IPS-NIHi7 (cell line): Measurements from ENCODE around the gene SPSB4.

Experiments used
- DNase-seq: peaks from one replicate; pipeline ENCODE4 v3.0.0; 2012; ENCODE audit warnings: mixed read lengths; ENCODE audit errors: extremely low spot score

Gene SPSB4

GRCh38 chr3:141073580-141073979, 22.4 kb downstream of the SPSB4 start:
- no peak for DNase-seq

GRCh38 chr3:141074529-141074928, 23.4 kb downstream of the SPSB4 start:
- DNase-seq: peak; percentile 57

- no peak for DNase-seq
Measured at GRCh38 chr3:141076036-141076773, 25.1 kb downstream of the SPSB4 start.

GRCh38 chr3:141076797-141077571, 25.8 kb downstream of the SPSB4 start:
- peak; percentile 51 for DNase-seq

GRCh38 chr3:141077631-141078030, 26.5 kb downstream of the SPSB4 start:
- DNase-seq: no peak

GRCh38 chr3:141078200-141078599, 27.1 kb downstream of the SPSB4 start:
- DNase-seq: no peak

GRCh38 chr3:141080431-141080830, 29.3 kb downstream of the SPSB4 start:
- DNase-seq: no peak

- peak; percentile 88 for DNase-seq
Measured at GRCh38 chr3:141081141-141081795, 30.1 kb downstream of the SPSB4 start.

- no peak for DNase-seq
Measured at GRCh38 chr3:141082064-141082463, 30.9 kb downstream of the SPSB4 start.

- no peak for DNase-seq
Measured at GRCh38 chr3:141083226-141083625, 32.1 kb downstream of the SPSB4 start.

GRCh38 chr3:141083836-141084649, 32.9 kb downstream of the SPSB4 start:
- no peak for DNase-seq

GRCh38 chr3:141085343-141086070, 34.4 kb downstream of the SPSB4 start:
- no peak for DNase-seq

GRCh38 chr3:141086188-141086587, 35.0 kb downstream of the SPSB4 start:
- DNase-seq: no peak

GRCh38 chr3:141087076-141087777, 36.1 kb downstream of the SPSB4 start:
- DNase-seq: no peak

GRCh38 chr3:141087778-141088130, 36.6 kb downstream of the SPSB4 start:
- DNase-seq: no peak

- peak; percentile 45 for DNase-seq
Measured at GRCh38 chr3:141089339-141090152, 38.4 kb downstream of the SPSB4 start.

GRCh38 chr3:141091426-141091825, 40.3 kb downstream of the SPSB4 start:
- no peak for DNase-seq

- no peak for DNase-seq
Measured at GRCh38 chr3:141092663-141093062, 41.5 kb downstream of the SPSB4 start.

GRCh38 chr3:141093397-141093796, 42.2 kb downstream of the SPSB4 start:
- no peak for DNase-seq
